Measurements from ENCODE around the gene CAGE1.
"Not testable (repeated sequence)": the region's sequence is repeated elsewhere in the genome, so short reads cannot be mapped to it uniquely, and the experiment has no call there.

Gene CAGE1

GRCh38 chr6:7335519-7335918, 54.0 kb downstream of the CAGE1 start:
- no peak for DNase-seq

GRCh38 chr6:7334685-7335084, 54.9 kb downstream of the CAGE1 start:
- no peak for DNase-seq

GRCh38 chr6:7332090-7332745, 57.3 kb downstream of the CAGE1 start:
- no peak for DNase-seq

- no peak for DNase-seq
Observed at GRCh38 chr6:7331452-7331851, 58.1 kb downstream of the CAGE1 start.

- DNase-seq = no peak
Observed at GRCh38 chr6:7328243-7328642, 61.3 kb downstream of the CAGE1 start.

- no peak for DNase-seq
Observed at GRCh38 chr6:7325750-7326149, 63.8 kb downstream of the CAGE1 start.

- peak in 1 of 2 donors; percentile 37 for DNase-seq
Observed at GRCh38 chr6:7324520-7324919, 65.0 kb downstream of the CAGE1 start.

- no peak for DNase-seq
Observed at GRCh38 chr6:7323074-7323473, 66.5 kb downstream of the CAGE1 start.

GRCh38 chr6:7321866-7322265, 67.7 kb downstream of the CAGE1 start:
- not testable (repeated sequence) for DNase-seq

GRCh38 chr6:7319406-7319805, 70.1 kb downstream of the CAGE1 start:
- not testable (repeated sequence) for DNase-seq

GRCh38 chr6:7317538-7317937, 72.0 kb downstream of the CAGE1 start:
- DNase-seq = no peak

GRCh38 chr6:7316658-7317533, 72.6 kb downstream of the CAGE1 start:
- DNase-seq = no peak

- DNase-seq = no peak
Observed at GRCh38 chr6:7315948-7316365, 73.6 kb downstream of the CAGE1 start.

GRCh38 chr6:7315087-7315947, 74.2 kb downstream of the CAGE1 start:
- not testable (repeated sequence) for DNase-seq

GRCh38 chr6:7314414-7314813, 75.1 kb downstream of the CAGE1 start:
- no peak for DNase-seq

- no peak for DNase-seq
Observed at GRCh38 chr6:7313505-7314165, 75.9 kb downstream of the CAGE1 start.

GRCh38 chr6:7312616-7313504, 76.7 kb downstream of the CAGE1 start, which contains the start of gene SSR1:
SSR1 (minus strand) TSS chr6:7313199; CDS start chr6:7313120, 79 bp downstream.
- peak; percentile 88 to 95 for DNase-seq

- no peak for DNase-seq
Observed at GRCh38 chr6:7311917-7312615, 77.5 kb downstream of the CAGE1 start.

GRCh38 chr6:7311176-7311575, 78.4 kb downstream of the CAGE1 start:
- no peak for DNase-seq

GRCh38 chr6:7309050-7309449, 80.5 kb downstream of the CAGE1 start:
- DNase-seq = no peak

GRCh38 chr6:7307533-7307932, 82.0 kb downstream of the CAGE1 start:
- no peak for DNase-seq

Data from bone marrow (tissue), 2 donors.